Colonic mucosa (tissue), 4 donors: Measurements from ENCODE around the gene ENPP7. TPM values are rescaled to one million over a fixed set of nuclear protein-coding genes. Genes with fewer than 3 reads are reported as not detected.

Source experiments
- DNase-seq: peaks from one replicate; pipeline ENCODE4 v3.0.0-alpha.2; 2020
- H3K27ac ChIP-seq: fragments of 200-600 bp; one replicate; pipeline ENCODE4 v1.8.0; 2021
- H3K27me3 ChIP-seq: fragments of 200-600 bp; one replicate; pipeline ENCODE4 v1.8.0; 2021
- H3K36me3 ChIP-seq: fragments of 200-600 bp; one replicate; pipeline ENCODE4 v1.8.0; 2021
- H3K4me1 ChIP-seq: fragments of 200-600 bp; one replicate; pipeline ENCODE4 v1.8.0; 2021; ENCODE audit warnings: mild to moderate bottlenecking
- H3K4me3 ChIP-seq: fragments of 200-600 bp; one replicate; pipeline ENCODE4 v1.8.0; 2021
- H3K9ac ChIP-seq, 2 donors: one replicate each; pipeline ENCODE4 v1.7.0; 2013; ENCODE audit warnings: control low read depth in 2 of 2, low read depth in 2 of 2, low read length in 2 of 2
- H3K9me3 ChIP-seq: fragments of 200-600 bp; one replicate; pipeline ENCODE4 v1.8.0; 2021
- CTCF ChIP-seq: fragments of 200-600 bp; IDR thresholded peaks from one replicate; pipeline ENCODE4 v1.8.0; 2022; ENCODE audit warnings: antibody characterized with exemption, mild to moderate bottlenecking
- intact Hi-C: fragments of 100-400 bp; cut with DNase I; formaldehyde crosslinking; loops from one replicate; pipeline ENCODE4 v1.14.1; 2022
- total RNA-seq, 2 donors: library from RNA; stranded (reverse); fragmentation: NEBNext Ultra II Directional in 1 of 2; extraction: Animal tissue kit (Norgen Biotek cat#: 25700) in 1 of 2; gene quantifications; one replicate each; pipeline ENCODE4 v1.2.1, GENCODE V29; 2021
- donor health status: healthy.
- donor health status: DM: no; HTN: no; CAD: no.
- donor health status: DM: no; HTN: no; CAD: no.

Gene ENPP7
- total RNA-seq, 2 donors from 2014 or later, result not detected

DNA sequence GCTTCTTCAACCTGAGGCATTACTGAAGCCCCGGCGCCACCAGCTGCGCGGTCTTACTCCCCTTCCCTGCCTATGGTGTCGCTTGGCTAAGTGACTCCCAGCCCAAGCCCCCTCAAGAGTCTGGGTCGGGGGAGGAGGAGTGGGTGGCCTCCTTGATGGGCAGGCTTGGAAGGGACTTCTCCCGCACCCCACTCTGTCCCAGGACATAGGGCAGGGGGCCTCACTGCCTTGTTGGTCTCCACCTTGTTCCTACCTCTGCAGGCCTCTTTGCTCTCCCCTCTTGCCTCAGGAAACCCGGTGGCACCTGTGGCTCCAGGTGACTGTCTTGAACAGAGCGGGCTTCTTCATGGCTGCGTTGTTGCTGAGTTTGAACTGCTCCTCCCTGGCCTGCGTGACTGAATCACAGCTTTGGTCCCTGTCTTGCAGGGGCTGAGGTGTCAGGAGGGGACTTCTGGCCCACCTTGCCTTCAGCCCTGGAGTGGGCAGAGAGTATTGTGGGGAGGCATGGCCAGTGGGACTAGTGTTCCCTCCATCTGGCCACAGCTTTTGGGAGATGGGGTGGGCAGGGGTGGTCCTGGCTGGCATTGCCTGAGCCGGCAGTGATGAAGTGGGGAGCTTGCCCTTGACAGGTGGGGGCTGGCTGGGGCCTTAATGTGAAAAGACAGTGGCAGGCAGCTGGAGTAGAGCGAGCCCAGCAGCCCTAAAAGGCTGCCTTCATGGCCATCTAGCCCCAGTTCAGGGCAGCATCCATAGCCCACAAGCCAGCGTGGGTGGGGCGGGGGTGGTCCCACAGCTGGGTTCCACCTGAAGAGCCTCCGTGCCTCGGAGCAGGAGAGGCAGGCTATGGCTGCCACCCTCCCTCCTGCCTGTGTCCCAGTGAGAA, 54.5 kb downstream of the ENPP7 start:
- Histone ChIP-seq H3K27ac (no peak overlapping the region), H3K36me3 (no peaks in the 10 kb centered on the region), H3K4me3 (no peak overlapping the region), H3K27me3 (peaks cover 26% of the 10 kb centered on the region), H3K9ac (no peak overlapping the region), H3K9me3 (no peaks in the 10 kb centered on the region), H3K4me1 (peaks cover 7% of the 10 kb centered on the region)
- TF ChIP-seq CTCF, result no peak
- intact Hi-C loops, result no loop called here
- no peak for DNase-seq

GRCh38 chr17:79785900-79786810, 55.4 kb downstream of the ENPP7 start:
- peaks cover 35% of the 10 kb centered on the region for H3K27me3 ChIP-seq

DNA sequence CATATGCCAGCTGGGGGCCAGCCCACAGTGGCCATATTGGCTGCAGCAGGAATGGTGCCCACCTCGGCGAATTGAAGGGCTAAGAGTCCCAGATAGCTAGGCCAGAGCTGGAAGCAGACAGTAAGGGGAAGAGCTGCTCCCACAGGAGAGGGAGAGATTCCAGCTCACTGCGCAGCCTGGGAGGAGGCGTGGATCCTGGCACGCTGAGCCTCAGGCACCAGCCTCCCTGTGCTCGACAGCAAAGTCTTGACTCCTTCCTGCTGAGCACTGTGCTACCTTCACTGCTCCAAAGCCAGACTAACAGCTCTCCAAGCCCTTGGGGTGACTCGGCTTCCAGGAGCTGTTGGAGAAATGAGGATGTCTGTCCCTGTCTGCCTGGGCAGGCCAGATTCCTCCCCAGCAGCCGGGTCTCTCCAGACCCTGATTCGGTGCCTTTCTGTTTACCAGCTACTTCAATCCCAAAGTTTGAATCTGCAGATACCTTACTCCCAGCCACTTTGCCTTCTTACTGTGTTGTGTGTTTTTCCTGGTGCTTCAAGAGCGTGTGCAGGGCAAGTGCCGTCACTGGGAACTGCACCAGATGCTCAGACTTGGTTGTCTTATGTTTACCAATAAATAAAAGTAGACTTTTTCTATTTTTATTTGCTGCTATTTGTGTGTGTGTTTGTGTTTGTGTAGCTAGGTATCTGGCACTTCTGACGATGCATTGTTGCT, 56.3 kb downstream of the ENPP7 start:
- Histone ChIP-seq H3K4me1 (peaks cover 8% of the 10 kb centered on the region), H3K36me3 (no peaks in the 10 kb centered on the region), H3K9me3 (no peaks in the 10 kb centered on the region), H3K27ac (no peak overlapping the region), H3K27me3 (peaks cover 43% of the 10 kb centered on the region), H3K9ac (no peak overlapping the region), H3K4me3 (no peak overlapping the region)
- TF ChIP-seq CTCF, result no peak
- intact Hi-C loops, result no loop called here
- DNase-seq, result no peak

More at GRCh38 chr17:79785900-79786810, 55.4 kb downstream of the ENPP7 start:
- Histone ChIP-seq H3K9ac (no peak overlapping the region), H3K4me1 (peaks cover 8% of the 10 kb centered on the region), H3K36me3 (no peaks in the 10 kb centered on the region), H3K4me3 (no peak overlapping the region), H3K27ac (no peak overlapping the region), H3K9me3 (no peaks in the 10 kb centered on the region)
- intact Hi-C loops, result no loop called here
- TF ChIP-seq CTCF, result no peak
- DNase-seq, result no peak

GRCh38 chr17:79788455-79788854, 57.7 kb downstream of the ENPP7 start:
- Histone ChIP-seq H3K27ac (no peak overlapping the region), H3K4me3 (no peak overlapping the region), H3K9ac (no peak overlapping the region), H3K36me3 (no peaks in the 10 kb centered on the region), H3K27me3 (peaks cover 54% of the 10 kb centered on the region), H3K9me3 (no peaks in the 10 kb centered on the region), H3K4me1 (peaks cover 12% of the 10 kb centered on the region)
- DNase-seq, result no peak
- intact Hi-C loops, result no loop called here
- TF ChIP-seq CTCF, result no peak
